HepG2 (cell line): Measurements from ENCODE around the gene DNAJC4. TPM values are rescaled to one million over a fixed set of nuclear protein-coding genes. Genes with fewer than 3 reads are reported as not detected.
A peak's percentile ranks its signal among the peaks of the same experiment; 100 is the strongest.

Experiments used
- CBX2 ChIP-seq, 2 experiments: fragments of 200-600 bp in 1 of 2; sonication (generic); formaldehyde crosslinking in 1 of 2; IDR thresholded peaks; 2 replicates each; pipeline versions ENCODE4 v1.7.0 to v1.8.1; 2018 to 2022; ENCODE audit warnings: low read depth in 2 of 2, low read length in 1 of 2, mild to moderate bottlenecking in 1 of 2, missing genetic modification reagents in 1 of 2
- CEBPB ChIP-seq: IDR thresholded peaks from 2 replicates; pipeline ENCODE4 v1.6.1; 2011; ENCODE audit warnings: low read depth, low read length, improper control_type of control experiment, borderline replicate concordance
- FOXJ3 ChIP-seq: sonication (generic); formaldehyde crosslinking; IDR thresholded peaks from 2 replicates; pipeline ENCODE4 v1.4.0; 2020; ENCODE audit warnings: missing genetic modification reagents, mild to moderate bottlenecking, borderline replicate concordance
- FOXM1 ChIP-seq: sonication (generic); formaldehyde crosslinking; IDR thresholded peaks from 2 replicates; pipeline ENCODE4 v1.5.0; 2020; ENCODE audit warnings: missing genetic modification reagents
- HOXA5 ChIP-seq: sonication (generic); formaldehyde crosslinking; IDR thresholded peaks from 2 replicates; pipeline ENCODE4 v1.4.0; 2020; ENCODE audit warnings: missing genetic modification reagents
- MED1 ChIP-seq: sonication (generic); formaldehyde crosslinking; IDR thresholded peaks from 2 replicates; pipeline ENCODE4 v1.4.0; 2020; ENCODE audit warnings: missing genetic modification reagents
- MLLT10 ChIP-seq: sonication (generic); formaldehyde crosslinking; IDR thresholded peaks from 2 replicates; pipeline ENCODE4 v1.4.0; 2020; ENCODE audit warnings: missing genetic modification reagents
- NAIF1 ChIP-seq: sonication (generic); formaldehyde crosslinking; IDR thresholded peaks from 2 replicates; pipeline ENCODE4 v1.5.0; 2020; ENCODE audit warnings: mild to moderate bottlenecking, missing genetic modification reagents, borderline replicate concordance
- NFE2L1 ChIP-seq: sonication (generic); formaldehyde crosslinking; IDR thresholded peaks from 2 replicates; pipeline ENCODE4 v1.4.0; 2020; ENCODE audit warnings: missing genetic modification reagents, mild to moderate bottlenecking, borderline replicate concordance
- NFKB2 ChIP-seq: sonication (generic); formaldehyde crosslinking; IDR thresholded peaks from 2 replicates; pipeline ENCODE4 v1.4.0; 2020; ENCODE audit warnings: missing genetic modification reagents, borderline replicate concordance
- PAWR ChIP-seq: sonication (generic); formaldehyde crosslinking; IDR thresholded peaks from 2 replicates; pipeline ENCODE4 v1.4.0; 2020; ENCODE audit warnings: missing genetic modification reagents, mild to moderate bottlenecking, borderline replicate concordance
- PRPF4 ChIP-seq: fragments of 200-400 bp; formaldehyde crosslinking; IDR thresholded peaks from 2 replicates; pipeline ENCODE4 v1.6.1; 2016; ENCODE audit warnings: low read length, low read depth; ENCODE audit not compliant: poor library complexity, severe bottlenecking
- SAP130 ChIP-seq: IDR thresholded peaks from 2 replicates; pipeline ENCODE4 v1.6.1; 2016; ENCODE audit warnings: low read depth
- ZBTB20 ChIP-seq: sonication (generic); formaldehyde crosslinking; IDR thresholded peaks from 2 replicates; pipeline ENCODE4 v1.8.1; 2023; ENCODE audit warnings: missing genetic modification reagents, low read depth, mild to moderate bottlenecking, borderline replicate concordance
- ZFP36L1 ChIP-seq: sonication (generic); formaldehyde crosslinking; IDR thresholded peaks from 2 replicates; pipeline ENCODE4 v1.8.0; 2022; ENCODE audit warnings: mild to moderate bottlenecking, missing genetic modification reagents, moderate library complexity
- ZNF232 ChIP-seq: sonication (generic); formaldehyde crosslinking; IDR thresholded peaks from 2 replicates; pipeline ENCODE4 v1.4.0; 2020; ENCODE audit warnings: missing genetic modification reagents, borderline replicate concordance
- ZNF644 ChIP-seq: IDR thresholded peaks from 2 replicates; pipeline ENCODE4 v1.6.1; 2016; ENCODE audit warnings: low read depth
- ZNF709 ChIP-seq: sonication (generic); formaldehyde crosslinking; IDR thresholded peaks from 2 replicates; pipeline ENCODE4 v1.5.0; 2020; ENCODE audit warnings: mild to moderate bottlenecking, missing genetic modification reagents
- polyA plus RNA-seq, 8 experiments: library from polyadenylated mRNA; depleted of rRNA in 3 of 8; stranded (reverse) in 7 of 8; unstranded in 1 of 8; fragments of >200 nt; fragmentation: Illumina TruSeq in 4 of 8; extraction: Trizol in 4 of 8; gene quantifications; 2 replicates each; pipeline versions ENCODE4 v1.2.1 to v1.2.3, GENCODE V29; 2011 to 2016; ENCODE audit warnings: low read depth in 4 of 8, missing spikeins in 1 of 8, mixed read lengths in 1 of 8; ENCODE audit not compliant: insufficient read depth in 1 of 8
- total RNA-seq, 5 experiments: library from RNA; depleted of rRNA; stranded (reverse); fragments of >200 nt; fragmentation: Illumina TruSeq; extraction: Trizol; gene quantifications; 2 replicates each; pipeline ENCODE4 v1.2.3, GENCODE V29; 2016; ENCODE audit warnings: low read depth in 1 of 5
- TF ChIP-seq, protein P1 (sequence below): sonication (generic); formaldehyde crosslinking; IDR thresholded peaks from 2 replicates; pipeline ENCODE4 v1.4.0; 2020; ENCODE audit warnings: missing genetic modification reagents, borderline replicate concordance
- TF ChIP-seq, protein P2 (sequence below): sonication (generic); formaldehyde crosslinking; IDR thresholded peaks from 2 replicates; pipeline ENCODE4 v1.4.0; 2020; ENCODE audit warnings: missing genetic modification reagents
- TF ChIP-seq, protein P3 (sequence below): sonication (generic); formaldehyde crosslinking; IDR thresholded peaks from 2 replicates; pipeline ENCODE4 v1.4.0; 2020; ENCODE audit warnings: missing genetic modification reagents, borderline replicate concordance

Gene DNAJC4
- total and polyA plus RNA-seq, 2 of the 13 experiments (the other 11 are each of a cell fraction or from before 2014, with no cell fraction given), result 10.3 to 60.8 TPM

DNA sequence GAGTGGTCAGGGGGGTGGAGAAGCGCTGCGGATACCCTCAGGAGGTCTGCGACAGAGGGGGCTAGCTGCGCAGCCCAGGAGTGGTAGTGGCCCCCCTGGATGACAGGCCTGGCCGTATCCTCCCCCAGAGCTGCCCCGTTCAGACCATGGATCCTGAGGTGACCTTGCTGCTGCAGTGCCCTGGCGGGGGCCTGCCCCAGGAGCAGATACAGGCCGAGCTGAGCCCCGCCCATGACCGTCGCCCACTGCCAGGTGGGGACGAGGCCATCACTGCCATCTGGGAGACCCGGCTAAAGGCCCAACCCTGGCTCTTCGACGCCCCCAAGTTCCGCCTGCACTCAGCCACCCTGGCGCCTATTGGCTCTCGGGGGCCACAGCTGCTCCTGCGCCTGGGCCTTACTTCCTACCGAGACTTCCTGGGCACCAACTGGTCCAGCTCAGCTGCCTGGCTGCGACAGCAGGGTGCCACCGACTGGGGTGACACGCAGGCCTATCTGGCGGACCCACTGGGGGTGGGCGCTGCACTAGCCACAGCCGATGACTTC, 3.8 kb upstream of the DNAJC4 start (continued):
- TF ChIP-seq, protein P1, sequence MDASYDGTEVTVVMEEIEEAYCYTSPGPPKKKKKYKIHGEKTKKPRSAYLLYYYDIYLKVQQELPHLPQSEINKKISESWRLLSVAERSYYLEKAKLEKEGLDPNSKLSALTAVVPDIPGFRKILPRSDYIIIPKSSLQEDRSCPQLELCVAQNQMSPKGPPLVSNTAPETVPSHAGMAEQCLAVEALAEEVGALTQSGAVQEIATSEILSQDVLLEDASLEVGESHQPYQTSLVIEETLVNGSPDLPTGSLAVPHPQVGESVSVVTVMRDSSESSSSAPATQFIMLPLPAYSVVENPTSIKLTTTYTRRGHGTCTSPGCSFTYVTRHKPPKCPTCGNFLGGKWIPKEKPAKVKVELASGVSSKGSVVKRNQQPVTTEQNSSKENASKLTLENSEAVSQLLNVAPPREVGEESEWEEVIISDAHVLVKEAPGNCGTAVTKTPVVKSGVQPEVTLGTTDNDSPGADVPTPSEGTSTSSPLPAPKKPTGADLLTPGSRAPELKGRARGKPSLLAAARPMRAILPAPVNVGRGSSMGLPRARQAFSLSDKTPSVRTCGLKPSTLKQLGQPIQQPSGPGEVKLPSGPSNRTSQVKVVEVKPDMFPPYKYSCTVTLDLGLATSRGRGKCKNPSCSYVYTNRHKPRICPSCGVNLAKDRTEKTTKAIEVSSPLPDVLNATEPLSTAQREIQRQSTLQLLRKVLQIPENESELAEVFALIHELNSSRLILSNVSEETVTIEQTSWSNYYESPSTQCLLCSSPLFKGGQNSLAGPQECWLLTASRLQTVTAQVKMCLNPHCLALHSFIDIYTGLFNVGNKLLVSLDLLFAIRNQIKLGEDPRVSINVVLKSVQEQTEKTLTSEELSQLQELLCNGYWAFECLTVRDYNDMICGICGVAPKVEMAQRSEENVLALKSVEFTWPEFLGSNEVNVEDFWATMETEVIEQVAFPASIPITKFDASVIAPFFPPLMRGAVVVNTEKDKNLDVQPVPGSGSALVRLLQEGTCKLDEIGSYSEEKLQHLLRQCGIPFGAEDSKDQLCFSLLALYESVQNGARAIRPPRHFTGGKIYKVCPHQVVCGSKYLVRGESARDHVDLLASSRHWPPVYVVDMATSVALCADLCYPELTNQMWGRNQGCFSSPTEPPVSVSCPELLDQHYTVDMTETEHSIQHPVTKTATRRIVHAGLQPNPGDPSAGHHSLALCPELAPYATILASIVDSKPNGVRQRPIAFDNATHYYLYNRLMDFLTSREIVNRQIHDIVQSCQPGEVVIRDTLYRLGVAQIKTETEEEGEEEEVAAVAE (CRISPR knock-in tag), result no peak
- TF ChIP-seq ZNF232 (CRISPR knock-in tag) (peak; percentile 53; the same call in 1 of the 2 replicates), CBX2 (IDR thresholded peaks at IDR 0.05; ENCODE audit: low read depth, low read length) (no peak), CBX2 (CRISPR knock-in tag; IDR thresholded peaks at IDR 0.05; ENCODE audit: low read depth) (no peak), PAWR (CRISPR knock-in tag) (no peak), ZNF709 (CRISPR knock-in tag) (no peak), ZBTB20 (CRISPR knock-in tag) (no peak), ZNF644 (CRISPR knock-in tag) (no peak), MLLT10 (CRISPR knock-in tag) (no peak), PRPF4 (no peak), CEBPB (no peak), HOXA5 (CRISPR knock-in tag) (0 out of 2 replicates have a peak, but pooled peaks have one; percentile 25), FOXJ3 (CRISPR knock-in tag) (no peak), NAIF1 (CRISPR knock-in tag) (no peak), NFE2L1 (0 out of 2 replicates have a peak, but pooled peaks have one; percentile 41), SAP130 (CRISPR knock-in tag) (peak; percentile 46; the same call in 1 of the 2 replicates), FOXM1 (CRISPR knock-in tag) (0 out of 2 replicates have a peak, but pooled peaks have one; percentile 8), MED1 (peak; percentile 22; the same call in 1 of the 2 replicates), ZFP36L1 (no peak), NFKB2 (CRISPR knock-in tag) (0 out of 2 replicates have a peak, but pooled peaks have one; percentile 11)
- TF ChIP-seq, protein P2, sequence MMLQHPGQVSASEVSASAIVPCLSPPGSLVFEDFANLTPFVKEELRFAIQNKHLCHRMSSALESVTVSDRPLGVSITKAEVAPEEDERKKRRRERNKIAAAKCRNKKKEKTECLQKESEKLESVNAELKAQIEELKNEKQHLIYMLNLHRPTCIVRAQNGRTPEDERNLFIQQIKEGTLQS (CRISPR knock-in tag), result no peak
- TF ChIP-seq, protein P3, sequence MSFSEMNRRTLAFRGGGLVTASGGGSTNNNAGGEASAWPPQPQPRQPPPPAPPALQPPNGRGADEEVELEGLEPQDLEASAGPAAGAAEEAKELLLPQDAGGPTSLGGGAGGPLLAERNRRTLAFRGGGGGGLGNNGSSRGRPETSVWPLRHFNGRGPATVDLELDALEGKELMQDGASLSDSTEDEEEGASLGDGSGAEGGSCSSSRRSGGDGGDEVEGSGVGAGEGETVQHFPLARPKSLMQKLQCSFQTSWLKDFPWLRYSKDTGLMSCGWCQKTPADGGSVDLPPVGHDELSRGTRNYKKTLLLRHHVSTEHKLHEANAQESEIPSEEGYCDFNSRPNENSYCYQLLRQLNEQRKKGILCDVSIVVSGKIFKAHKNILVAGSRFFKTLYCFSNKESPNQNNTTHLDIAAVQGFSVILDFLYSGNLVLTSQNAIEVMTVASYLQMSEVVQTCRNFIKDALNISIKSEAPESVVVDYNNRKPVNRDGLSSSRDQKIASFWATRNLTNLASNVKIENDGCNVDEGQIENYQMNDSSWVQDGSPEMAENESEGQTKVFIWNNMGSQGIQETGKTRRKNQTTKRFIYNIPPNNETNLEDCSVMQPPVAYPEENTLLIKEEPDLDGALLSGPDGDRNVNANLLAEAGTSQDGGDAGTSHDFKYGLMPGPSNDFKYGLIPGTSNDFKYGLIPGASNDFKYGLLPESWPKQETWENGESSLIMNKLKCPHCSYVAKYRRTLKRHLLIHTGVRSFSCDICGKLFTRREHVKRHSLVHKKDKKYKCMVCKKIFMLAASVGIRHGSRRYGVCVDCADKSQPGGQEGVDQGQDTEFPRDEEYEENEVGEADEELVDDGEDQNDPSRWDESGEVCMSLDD (CRISPR knock-in tag), result no peak
